K562 (cell line): ENCODE results near the gene ELP1. TPM values are rescaled to one million over a fixed set of nuclear protein-coding genes. Genes with fewer than 3 reads are reported as not detected.

Experiments used
- ATAC-seq: fragments of 200-7000 bp; cut with Tn5 transposase; 3 replicates; pipeline ENCODE4 v1.9.1; 2020; ENCODE audit warnings: moderate library complexity
- BruUV-seq: library from RNA; stranded (reverse); fragments of 400-500 nt; replicated peaks from 2 replicates; lab custom pipeline; 2021; lab: Mats Ljungman, UMichigan
- CTCF ChIA-PET: fragments of 300-600 bp; formaldehyde crosslinking; extraction: SDS; loops from one replicate; lab custom pipeline; 2021; ENCODE audit warnings: low intra/inter-chr PET ratio; lab: Yijun Ruan, JAX
- POLR2A ChIA-PET: fragments of 300-600, 350-650 bp; sonication (Branson Sonifier 250); formaldehyde crosslinking; extraction: SDS; loops from one replicate; lab custom pipeline; 2021; ENCODE audit warnings: antibody characterized with exemption, inconsistent platforms; lab: Yijun Ruan, JAX
- DNase-seq, 4 experiments: peaks; one replicate each; pipeline versions ENCODE4 v3.0.0 to v3.0.0-alpha.2; 2011 to 2018; ENCODE audit warnings: low spot score in 3 of 4, mixed read lengths in 3 of 4; ENCODE audit errors: extremely low read depth in 1 of 4
- FAIRE-seq: peaks from 2 replicates; lab custom pipeline; 2011; peaks lifted over from hg19 to GRCh38; lab: Jason Lieb, UNC
- H2AFZ ChIP-seq: 2 replicates; pipeline ENCODE4 v1.6.0; 2011; ENCODE audit warnings: low read depth, low read length, control low read depth, inconsistent platforms
- H3K27ac ChIP-seq: fragments of 200-600 bp; 3 replicates; pipeline ENCODE4 v1.8.0; 2011; ENCODE audit warnings: low read depth, mild to moderate bottlenecking, control low read depth, inconsistent platforms, low read length, moderate library complexity, mixed read lengths; ENCODE audit errors: extremely low read depth
- H3K27me3 ChIP-seq, 2 experiments: fragments of 300-600 bp in 1 of 2; 2 replicates in 1 of 2; 3 replicates in 1 of 2; pipeline versions ENCODE4 v1.6.0 to v1.8.0; 2011; ENCODE audit warnings: inconsistent platforms in 2 of 2, low read length in 2 of 2, mild to moderate bottlenecking in 1 of 2, mixed read lengths in 1 of 2, moderate library complexity in 1 of 2; ENCODE audit not compliant: control insufficient read depth in 2 of 2, insufficient read depth in 2 of 2
- H3K36me3 ChIP-seq: fragments of 300-600 bp; 3 replicates; pipeline ENCODE4 v1.8.0; 2011; ENCODE audit warnings: mild to moderate bottlenecking, low read length, inconsistent platforms; ENCODE audit not compliant: control insufficient read depth, insufficient read depth
- H3K4me1 ChIP-seq, 2 experiments: fragments of 200-600 bp in 1 of 2; replicated peaks in 1 of 2; 2 replicates in 1 of 2; 3 replicates in 1 of 2; pipeline versions ENCODE4 v1.5.1 to v1.8.0; 2011; ENCODE audit warnings: inconsistent platforms in 2 of 2, low read length in 2 of 2, mild to moderate bottlenecking in 1 of 2, mixed read lengths in 1 of 2, moderate library complexity in 1 of 2; ENCODE audit not compliant: control insufficient read depth in 2 of 2, insufficient read depth in 2 of 2
- H3K4me2 ChIP-seq: 2 replicates; pipeline ENCODE4 v1.6.1; 2011; ENCODE audit warnings: low read length, control low read depth, inconsistent platforms, mixed read lengths; ENCODE audit not compliant: insufficient read depth
- H3K4me3 ChIP-seq: fragments of 200-600 bp; sonication (generic), shearing (Covaris generic); 2 replicates; pipeline ENCODE4 v1.5.1; 2016; ENCODE audit warnings: control low read depth, inconsistent platforms
- H3K79me2 ChIP-seq: fragments of 200-600 bp; 3 replicates; pipeline ENCODE4 v1.8.0; 2011; ENCODE audit warnings: low read length, inconsistent platforms; ENCODE audit not compliant: control insufficient read depth, insufficient read depth
- H3K9ac ChIP-seq, 2 experiments: 2 replicates each; pipeline versions ENCODE4 v1.6.0 to v1.6.1; 2011; ENCODE audit warnings: low read depth in 2 of 2, low read length in 2 of 2, control low read depth in 1 of 2, inconsistent platforms in 1 of 2, mild to moderate bottlenecking in 1 of 2, mixed read lengths in 1 of 2; ENCODE audit not compliant: insufficient read depth in 1 of 2
- H3K9me1 ChIP-seq: one replicate; pipeline ENCODE4 v1.6.0; 2011; ENCODE audit warnings: inconsistent platforms, mild to moderate bottlenecking, low read length, moderate library complexity; ENCODE audit not compliant: control insufficient read depth, insufficient read depth
- H3K9me3 ChIP-seq: replicated peaks from 2 replicates; pipeline ENCODE4 v1.5.1; 2011; ENCODE audit warnings: low read depth, low read length, inconsistent platforms; ENCODE audit not compliant: control insufficient read depth, insufficient read depth
- H4K20me1 ChIP-seq: replicated peaks from 2 replicates; pipeline ENCODE4 v1.6.1; 2011; ENCODE audit warnings: low read length, inconsistent platforms, mixed read lengths; ENCODE audit not compliant: control insufficient read depth, insufficient read depth
- FOXM1 ChIP-seq, 2 experiments: fragments of 450-650 bp in 1 of 2; sonication (generic) in 1 of 2; formaldehyde crosslinking in 1 of 2; IDR thresholded peaks; 2 replicates each; pipeline versions ENCODE4 v1.6.1 to v1.9.0; 2017 to 2022; ENCODE audit warnings: low read depth in 2 of 2, mild to moderate bottlenecking in 2 of 2, missing genetic modification reagents in 1 of 2, moderate library complexity in 1 of 2
- GATA2 ChIP-seq: sonication (generic); formaldehyde crosslinking; IDR thresholded peaks from 2 replicates; pipeline ENCODE4 v1.4.0; 2020; ENCODE audit warnings: mild to moderate bottlenecking, missing genetic modification reagents
- NFXL1 ChIP-seq: fragments of 450-650 bp; formaldehyde crosslinking; IDR thresholded peaks from 2 replicates; pipeline ENCODE4 v1.4.0; 2021; ENCODE audit warnings: mild to moderate bottlenecking
- RBM39 ChIP-seq: fragments of 200-400 bp; formaldehyde crosslinking; optimal IDR thresholded peaks from 2 replicates; pipeline ENCODE3; 2018; ENCODE audit warnings: low read depth, low read length
- SAP30 ChIP-seq: fragments of 200-600 bp; sonication (generic); IDR thresholded peaks from 2 replicates; pipeline ENCODE4 v1.6.1; 2012; ENCODE audit warnings: borderline replicate concordance, low read depth, mild to moderate bottlenecking, moderate library complexity, low read length, control low read depth, inconsistent platforms; ENCODE audit not compliant: insufficient read depth, poor library complexity, severe bottlenecking
- SMARCE1 ChIP-seq: fragments of 450-650 bp; IDR thresholded peaks from 2 replicates; pipeline ENCODE4 v1.7.1; 2016; ENCODE audit warnings: mild to moderate bottlenecking
- SRSF3 ChIP-seq: fragments of 200-400 bp; formaldehyde crosslinking; IDR thresholded peaks from 2 replicates; pipeline ENCODE4 v1.6.1; 2016; ENCODE audit warnings: mild to moderate bottlenecking, low read length, moderate library complexity; ENCODE audit not compliant: insufficient read depth
- ZC3H11A ChIP-seq: IDR thresholded peaks from 2 replicates; pipeline ENCODE4 v1.6.1; 2012; ENCODE audit warnings: low read depth, low read length, improper control_type of control experiment
- ZNF589 ChIP-seq: fragments of 200-800 bp; sonication (Bioruptor generic); IDR thresholded peaks from 2 replicates; pipeline ENCODE4 v1.6.1; 2016; ENCODE audit warnings: low read depth, missing genetic modification characterization, missing compliant biosample characterization
- WGBS: fragments of 100-300 bp; shearing (Covaris generic); methylation state at CpG from one replicate; pipeline ENCODE4 v1.1.6; 2016; ENCODE audit warnings: low coverage, mixed read lengths; ENCODE audit not compliant: insufficient coverage; ENCODE audit errors: missing lambda C conversion rate; 5-methylcytosine and 5-hydroxymethylcytosine counted together
- in situ Hi-C: fragments of 300-500 bp; cut with MboI; formaldehyde crosslinking; loops from 4 replicates; pipeline ENCODE4 v1.15.0; 2018; ENCODE audit warnings: inconsistent platforms, mixed read lengths
- intact Hi-C: fragments of 100-400 bp; cut with micrococcal nuclease; formaldehyde crosslinking; loops from 2 replicates; pipeline ENCODE4 v1.14.2; 2022
- polyA plus RNA-seq, 8 experiments: library from polyadenylated mRNA; depleted of rRNA in 4 of 8; stranded (reverse) in 5 of 8; unstranded in 3 of 8; fragments of >200 nt; fragmentation: Nextera tagmentation in 2 of 8; fragmentation: Illumina TruSeq in 1 of 8; extraction: Ambion mirVana in 2 of 8; extraction: Trizol in 1 of 8; gene quantifications; 2 replicates each; pipeline versions ENCODE4 v1.2.1 to v1.2.3, GENCODE V29; 2011 to 2014; ENCODE audit warnings: inconsistent platforms in 1 of 8, missing spikeins in 1 of 8
- total RNA-seq, 7 experiments: library from RNA; depleted of rRNA in 6 of 7; stranded (reverse); fragments of >200 nt in 6 of 7; fragmentation: Illumina TruSeq in 2 of 7; extraction: Trizol in 2 of 7; gene quantifications; 2 replicates each; pipeline versions ENCODE4 v1.2.1 to v1.2.3, GENCODE V29; 2011 to 2021; ENCODE audit warnings: low replicate concordance in 1 of 7
- TF ChIP-seq, protein P1 (sequence below): IDR thresholded peaks from 2 replicates; pipeline ENCODE4 v1.6.1; 2011; ENCODE audit warnings: borderline replicate concordance, low read depth, mild to moderate bottlenecking, moderate library complexity, low read length; ENCODE audit not compliant: insufficient read depth, poor library complexity, severe bottlenecking
- TF ChIP-seq, protein P2 (sequence below): sonication (generic); IDR thresholded peaks from 2 replicates; pipeline ENCODE4 v1.6.1; 2016
- TF ChIP-seq, protein P3 (sequence below): fragments of 200-800 bp; sonication (Bioruptor generic); IDR thresholded peaks from 2 replicates; pipeline ENCODE4 v1.6.1; 2016; ENCODE audit warnings: missing genetic modification characterization, missing compliant biosample characterization

The ELP1 gene
- total and polyA plus RNA-seq, 9 of the 15 experiments (the other 6 are each of a cell fraction or from before 2014, with no cell fraction given), result 17.0 to 48.6 (median 39.7) TPM

DNA sequence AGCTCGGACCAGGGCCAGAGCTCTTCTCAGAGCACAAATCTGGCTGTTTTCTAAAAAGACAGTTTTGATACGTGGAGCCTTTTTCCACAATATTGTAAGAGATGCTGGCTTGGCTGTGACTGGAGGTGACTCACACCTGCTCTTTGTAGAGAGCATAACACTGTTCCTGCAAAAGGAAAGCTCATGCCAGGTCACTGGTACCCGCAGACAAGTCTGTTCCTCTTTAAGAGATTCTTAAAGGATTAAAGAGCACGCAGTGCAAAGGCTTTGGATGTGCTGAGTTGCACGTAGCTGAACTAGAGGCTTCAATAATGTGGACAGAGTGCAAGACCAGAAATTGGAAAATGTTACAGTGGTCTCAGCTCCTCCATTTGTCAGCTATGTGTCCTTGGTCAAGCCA lies 97.1 kb downstream of the ELP1 start:
- CTCF ChIA-PET, result no interaction called here
- ATAC-seq, result no peak
- in situ Hi-C loops, result no loop called here
- 0% methylated on average over 5 of the region's 5 CpGs for WGBS
- H3K36me3 ChIP-seq, result no peaks in the 10 kb centered on the region
- no peaks in the 10 kb centered on the region for H3K9me3 ChIP-seq
- H3K9me1 ChIP-seq, result no peaks in the 10 kb centered on the region
- no peak for FAIRE-seq
- DNase-seq, result no peak
- no peak overlapping the region for H3K9ac ChIP-seq
- no peak overlapping the region for H2AFZ ChIP-seq
- H3K4me1 ChIP-seq, result no peaks in the 10 kb centered on the region; a peak in 1 of 5 replicates
- intact Hi-C loops, result no loop called here
- no peak overlapping the region for H3K27ac ChIP-seq
- peaks cover 12 to 18% of the 10 kb centered on the region in 2 experiments; a peak in 4 of 5 replicates for H3K27me3 ChIP-seq
- POLR2A ChIA-PET, result interaction anchor here (0.6 to 1.3 kb wide), 4 partner anchors 15 to 231 kb away, joined by 3 read pairs; no protein-coding TSS in a partner anchor
- no peaks in the 10 kb centered on the region for H3K79me2 ChIP-seq
- no peak overlapping the region for H3K4me2 ChIP-seq
- no peak overlapping the region for H3K4me3 ChIP-seq
- H4K20me1 ChIP-seq, result no peaks in the 10 kb centered on the region
- no TSS peak for BruUV-seq
- TF ChIP-seq ZNF589 (CRISPR knock-in tag) (no peak), SMARCE1 (no peak), NFXL1 (CRISPR knock-in tag) (no peak), FOXM1 (IDR thresholded peaks at IDR 0.05; ENCODE audit: low read depth) (no peak), FOXM1 (CRISPR knock-in tag; IDR thresholded peaks at IDR 0.05; ENCODE audit: low read depth) (no peak), RBM39 (no peak), SAP30 (no peak), ZC3H11A (no peak), SRSF3 (no peak), GATA2 (CRISPR knock-in tag) (no peak)
- TF ChIP-seq, protein P1, sequence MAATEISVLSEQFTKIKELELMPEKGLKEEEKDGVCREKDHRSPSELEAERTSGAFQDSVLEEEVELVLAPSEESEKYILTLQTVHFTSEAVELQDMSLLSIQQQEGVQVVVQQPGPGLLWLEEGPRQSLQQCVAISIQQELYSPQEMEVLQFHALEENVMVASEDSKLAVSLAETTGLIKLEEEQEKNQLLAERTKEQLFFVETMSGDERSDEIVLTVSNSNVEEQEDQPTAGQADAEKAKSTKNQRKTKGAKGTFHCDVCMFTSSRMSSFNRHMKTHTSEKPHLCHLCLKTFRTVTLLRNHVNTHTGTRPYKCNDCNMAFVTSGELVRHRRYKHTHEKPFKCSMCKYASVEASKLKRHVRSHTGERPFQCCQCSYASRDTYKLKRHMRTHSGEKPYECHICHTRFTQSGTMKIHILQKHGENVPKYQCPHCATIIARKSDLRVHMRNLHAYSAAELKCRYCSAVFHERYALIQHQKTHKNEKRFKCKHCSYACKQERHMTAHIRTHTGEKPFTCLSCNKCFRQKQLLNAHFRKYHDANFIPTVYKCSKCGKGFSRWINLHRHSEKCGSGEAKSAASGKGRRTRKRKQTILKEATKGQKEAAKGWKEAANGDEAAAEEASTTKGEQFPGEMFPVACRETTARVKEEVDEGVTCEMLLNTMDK, result no peak
- TF ChIP-seq, protein P2, sequence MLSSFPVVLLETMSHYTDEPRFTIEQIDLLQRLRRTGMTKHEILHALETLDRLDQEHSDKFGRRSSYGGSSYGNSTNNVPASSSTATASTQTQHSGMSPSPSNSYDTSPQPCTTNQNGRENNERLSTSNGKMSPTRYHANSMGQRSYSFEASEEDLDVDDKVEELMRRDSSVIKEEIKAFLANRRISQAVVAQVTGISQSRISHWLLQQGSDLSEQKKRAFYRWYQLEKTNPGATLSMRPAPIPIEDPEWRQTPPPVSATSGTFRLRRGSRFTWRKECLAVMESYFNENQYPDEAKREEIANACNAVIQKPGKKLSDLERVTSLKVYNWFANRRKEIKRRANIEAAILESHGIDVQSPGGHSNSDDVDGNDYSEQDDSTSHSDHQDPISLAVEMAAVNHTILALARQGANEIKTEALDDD, result no peak
- TF ChIP-seq, protein P3, sequence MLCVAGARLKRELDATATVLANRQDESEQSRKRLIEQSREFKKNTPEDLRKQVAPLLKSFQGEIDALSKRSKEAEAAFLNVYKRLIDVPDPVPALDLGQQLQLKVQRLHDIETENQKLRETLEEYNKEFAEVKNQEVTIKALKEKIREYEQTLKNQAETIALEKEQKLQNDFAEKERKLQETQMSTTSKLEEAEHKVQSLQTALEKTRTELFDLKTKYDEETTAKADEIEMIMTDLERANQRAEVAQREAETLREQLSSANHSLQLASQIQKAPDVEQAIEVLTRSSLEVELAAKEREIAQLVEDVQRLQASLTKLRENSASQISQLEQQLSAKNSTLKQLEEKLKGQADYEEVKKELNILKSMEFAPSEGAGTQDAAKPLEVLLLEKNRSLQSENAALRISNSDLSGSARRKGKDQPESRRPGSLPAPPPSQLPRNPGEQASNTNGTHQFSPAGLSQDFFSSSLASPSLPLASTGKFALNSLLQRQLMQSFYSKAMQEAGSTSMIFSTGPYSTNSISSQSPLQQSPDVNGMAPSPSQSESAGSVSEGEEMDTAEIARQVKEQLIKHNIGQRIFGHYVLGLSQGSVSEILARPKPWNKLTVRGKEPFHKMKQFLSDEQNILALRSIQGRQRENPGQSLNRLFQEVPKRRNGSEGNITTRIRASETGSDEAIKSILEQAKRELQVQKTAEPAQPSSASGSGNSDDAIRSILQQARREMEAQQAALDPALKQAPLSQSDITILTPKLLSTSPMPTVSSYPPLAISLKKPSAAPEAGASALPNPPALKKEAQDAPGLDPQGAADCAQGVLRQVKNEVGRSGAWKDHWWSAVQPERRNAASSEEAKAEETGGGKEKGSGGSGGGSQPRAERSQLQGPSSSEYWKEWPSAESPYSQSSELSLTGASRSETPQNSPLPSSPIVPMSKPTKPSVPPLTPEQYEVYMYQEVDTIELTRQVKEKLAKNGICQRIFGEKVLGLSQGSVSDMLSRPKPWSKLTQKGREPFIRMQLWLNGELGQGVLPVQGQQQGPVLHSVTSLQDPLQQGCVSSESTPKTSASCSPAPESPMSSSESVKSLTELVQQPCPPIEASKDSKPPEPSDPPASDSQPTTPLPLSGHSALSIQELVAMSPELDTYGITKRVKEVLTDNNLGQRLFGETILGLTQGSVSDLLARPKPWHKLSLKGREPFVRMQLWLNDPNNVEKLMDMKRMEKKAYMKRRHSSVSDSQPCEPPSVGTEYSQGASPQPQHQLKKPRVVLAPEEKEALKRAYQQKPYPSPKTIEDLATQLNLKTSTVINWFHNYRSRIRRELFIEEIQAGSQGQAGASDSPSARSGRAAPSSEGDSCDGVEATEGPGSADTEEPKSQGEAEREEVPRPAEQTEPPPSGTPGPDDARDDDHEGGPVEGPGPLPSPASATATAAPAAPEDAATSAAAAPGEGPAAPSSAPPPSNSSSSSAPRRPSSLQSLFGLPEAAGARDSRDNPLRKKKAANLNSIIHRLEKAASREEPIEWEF (CRISPR knock-in tag), result no peak
